Measurements from ENCODE around the gene MAN1A2. TPM values are rescaled to one million over a fixed set of nuclear protein-coding genes. Genes with fewer than 3 reads are reported as not detected.

MAN1A2 gene
- total and polyA plus RNA-seq, 10 of the 15 experiments (the other 5 are each of a cell fraction or from before 2014, with no cell fraction given), result 2.8 to 23.6 (median 16.0) TPM

GRCh38 chr1:117405042-117405441 lies 37.8 kb downstream of the MAN1A2 start:
- BruUV-seq (replicated peaks), result no TSS peak
- ChIA-PET CTCF (interaction anchor here (1.2 kb wide), 1 partner anchor 19 kb away, joined by 3 read pairs; no protein-coding TSS in a partner anchor), SMC1A (ENCODE audit: uncharacterized antibody, unreplicated experiment) (interaction anchor here (1.6 kb wide), 1 partner anchor 35 kb away, joined by 5 read pairs; no protein-coding TSS in a partner anchor), RAD21 (ENCODE audit: unreplicated experiment) (no interaction called here), POLR2A (no interaction called here)
- Histone ChIP-seq H4K20me1 (ENCODE audit: control insufficient read depth, insufficient read depth) (no peaks in the 10 kb centered on the region), H3K4me3 (no peak overlapping the region), H3K4me1 (ENCODE audit: control insufficient read depth, insufficient read depth, low read length) (no peaks in the 10 kb centered on the region), H3K79me2 (ENCODE audit: control insufficient read depth, insufficient read depth, low read length) (no peaks in the 10 kb centered on the region; the same call in 1 of the 2 replicates), H2AFZ (ENCODE audit: control insufficient read depth, low read depth, low read length) (no peak overlapping the region), H3K36me3 (ENCODE audit: control insufficient read depth in 2 of 2, insufficient read depth in 2 of 2, low read length in 1 of 2) (0 out of 4 replicates have a peak, but pooled peaks cover 0 to 2% of the 10 kb centered on the region in 2 experiments), H3K9ac (ENCODE audit: control insufficient read depth, insufficient read depth, low read length) (no peak overlapping the region), H3K27me3 (replicated peaks in 1 of 2; ENCODE audit: control insufficient read depth in 2 of 2, insufficient read depth in 2 of 2, low read length in 1 of 2) (no peaks in the 10 kb centered on the region), H3K27ac (ENCODE audit: control insufficient read depth, insufficient read depth) (no peak overlapping the region), H3K4me2 (ENCODE audit: control insufficient read depth, insufficient read depth) (no peak overlapping the region), H3K9me3 (replicated peaks; ENCODE audit: control insufficient read depth, insufficient read depth, low read length) (no peaks in the 10 kb centered on the region; the same call in 1 of the 3 replicates)
- TF ChIP-seq, protein P1, sequence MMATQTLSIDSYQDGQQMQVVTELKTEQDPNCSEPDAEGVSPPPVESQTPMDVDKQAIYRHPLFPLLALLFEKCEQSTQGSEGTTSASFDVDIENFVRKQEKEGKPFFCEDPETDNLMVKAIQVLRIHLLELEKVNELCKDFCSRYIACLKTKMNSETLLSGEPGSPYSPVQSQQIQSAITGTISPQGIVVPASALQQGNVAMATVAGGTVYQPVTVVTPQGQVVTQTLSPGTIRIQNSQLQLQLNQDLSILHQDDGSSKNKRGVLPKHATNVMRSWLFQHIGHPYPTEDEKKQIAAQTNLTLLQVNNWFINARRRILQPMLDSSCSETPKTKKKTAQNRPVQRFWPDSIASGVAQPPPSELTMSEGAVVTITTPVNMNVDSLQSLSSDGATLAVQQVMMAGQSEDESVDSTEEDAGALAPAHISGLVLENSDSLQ (IDR thresholded peaks at IDR 0.05), result peak; percentile 80
- TF ChIP-seq, protein P2, sequence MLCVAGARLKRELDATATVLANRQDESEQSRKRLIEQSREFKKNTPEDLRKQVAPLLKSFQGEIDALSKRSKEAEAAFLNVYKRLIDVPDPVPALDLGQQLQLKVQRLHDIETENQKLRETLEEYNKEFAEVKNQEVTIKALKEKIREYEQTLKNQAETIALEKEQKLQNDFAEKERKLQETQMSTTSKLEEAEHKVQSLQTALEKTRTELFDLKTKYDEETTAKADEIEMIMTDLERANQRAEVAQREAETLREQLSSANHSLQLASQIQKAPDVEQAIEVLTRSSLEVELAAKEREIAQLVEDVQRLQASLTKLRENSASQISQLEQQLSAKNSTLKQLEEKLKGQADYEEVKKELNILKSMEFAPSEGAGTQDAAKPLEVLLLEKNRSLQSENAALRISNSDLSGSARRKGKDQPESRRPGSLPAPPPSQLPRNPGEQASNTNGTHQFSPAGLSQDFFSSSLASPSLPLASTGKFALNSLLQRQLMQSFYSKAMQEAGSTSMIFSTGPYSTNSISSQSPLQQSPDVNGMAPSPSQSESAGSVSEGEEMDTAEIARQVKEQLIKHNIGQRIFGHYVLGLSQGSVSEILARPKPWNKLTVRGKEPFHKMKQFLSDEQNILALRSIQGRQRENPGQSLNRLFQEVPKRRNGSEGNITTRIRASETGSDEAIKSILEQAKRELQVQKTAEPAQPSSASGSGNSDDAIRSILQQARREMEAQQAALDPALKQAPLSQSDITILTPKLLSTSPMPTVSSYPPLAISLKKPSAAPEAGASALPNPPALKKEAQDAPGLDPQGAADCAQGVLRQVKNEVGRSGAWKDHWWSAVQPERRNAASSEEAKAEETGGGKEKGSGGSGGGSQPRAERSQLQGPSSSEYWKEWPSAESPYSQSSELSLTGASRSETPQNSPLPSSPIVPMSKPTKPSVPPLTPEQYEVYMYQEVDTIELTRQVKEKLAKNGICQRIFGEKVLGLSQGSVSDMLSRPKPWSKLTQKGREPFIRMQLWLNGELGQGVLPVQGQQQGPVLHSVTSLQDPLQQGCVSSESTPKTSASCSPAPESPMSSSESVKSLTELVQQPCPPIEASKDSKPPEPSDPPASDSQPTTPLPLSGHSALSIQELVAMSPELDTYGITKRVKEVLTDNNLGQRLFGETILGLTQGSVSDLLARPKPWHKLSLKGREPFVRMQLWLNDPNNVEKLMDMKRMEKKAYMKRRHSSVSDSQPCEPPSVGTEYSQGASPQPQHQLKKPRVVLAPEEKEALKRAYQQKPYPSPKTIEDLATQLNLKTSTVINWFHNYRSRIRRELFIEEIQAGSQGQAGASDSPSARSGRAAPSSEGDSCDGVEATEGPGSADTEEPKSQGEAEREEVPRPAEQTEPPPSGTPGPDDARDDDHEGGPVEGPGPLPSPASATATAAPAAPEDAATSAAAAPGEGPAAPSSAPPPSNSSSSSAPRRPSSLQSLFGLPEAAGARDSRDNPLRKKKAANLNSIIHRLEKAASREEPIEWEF (IDR thresholded peaks at IDR 0.05; ENCODE audit: insufficient replicate concordance, low read depth, low read length), result no peak
- ATAC-seq (no peak), DNase-seq (ENCODE audit: low read depth, low spot score) (no peak), FAIRE-seq (no peak)
- in situ Hi-C loops (cut with MboI) (no loop called here), intact Hi-C loops (cut with micrococcal nuclease; ENCODE audit: unreplicated experiment) (no loop called here)
